22Rv1 (cell line): ENCODE data around the gene PNMA6F.

ENCODE experiments used
- H3K27ac ChIP-seq: fragments of 450-650 bp; 2 replicates; pipeline ENCODE4 v1.5.1; 2017
- ZFX ChIP-seq: fragments of 450-650 bp; IDR thresholded peaks from 2 replicates; pipeline ENCODE4 v1.6.1; 2017; ENCODE audit warnings: antibody characterized with exemption, borderline replicate concordance
- TF ChIP-seq, protein P1 (sequence below): fragments of 450-650 bp; IDR thresholded peaks from 2 replicates; pipeline ENCODE4 v1.5.1; 2017; ENCODE audit warnings: mild to moderate bottlenecking

Gene PNMA6F

DNA sequence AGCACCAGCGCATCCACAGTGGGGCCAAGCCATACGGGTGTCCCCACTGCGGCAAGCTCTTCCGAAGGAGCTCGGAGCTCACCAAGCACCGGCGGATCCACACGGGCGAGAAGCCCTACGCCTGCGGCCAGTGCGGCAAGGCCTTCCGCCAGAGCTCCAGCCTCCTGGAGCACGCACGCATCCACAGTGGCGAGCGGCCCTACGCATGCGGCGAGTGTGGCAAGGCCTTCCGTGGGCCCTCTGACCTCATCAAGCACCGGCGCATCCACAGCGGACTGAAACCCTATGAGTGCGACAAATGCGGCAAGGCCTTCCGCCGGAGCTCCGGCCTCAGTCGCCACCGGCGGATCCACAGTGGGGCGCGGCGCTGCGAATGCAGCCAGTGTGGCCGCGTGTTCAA is 26.0 kb upstream of the PNMA6F start:
- no peak overlapping the region for H3K27ac ChIP-seq
- TF ChIP-seq, protein P1, sequence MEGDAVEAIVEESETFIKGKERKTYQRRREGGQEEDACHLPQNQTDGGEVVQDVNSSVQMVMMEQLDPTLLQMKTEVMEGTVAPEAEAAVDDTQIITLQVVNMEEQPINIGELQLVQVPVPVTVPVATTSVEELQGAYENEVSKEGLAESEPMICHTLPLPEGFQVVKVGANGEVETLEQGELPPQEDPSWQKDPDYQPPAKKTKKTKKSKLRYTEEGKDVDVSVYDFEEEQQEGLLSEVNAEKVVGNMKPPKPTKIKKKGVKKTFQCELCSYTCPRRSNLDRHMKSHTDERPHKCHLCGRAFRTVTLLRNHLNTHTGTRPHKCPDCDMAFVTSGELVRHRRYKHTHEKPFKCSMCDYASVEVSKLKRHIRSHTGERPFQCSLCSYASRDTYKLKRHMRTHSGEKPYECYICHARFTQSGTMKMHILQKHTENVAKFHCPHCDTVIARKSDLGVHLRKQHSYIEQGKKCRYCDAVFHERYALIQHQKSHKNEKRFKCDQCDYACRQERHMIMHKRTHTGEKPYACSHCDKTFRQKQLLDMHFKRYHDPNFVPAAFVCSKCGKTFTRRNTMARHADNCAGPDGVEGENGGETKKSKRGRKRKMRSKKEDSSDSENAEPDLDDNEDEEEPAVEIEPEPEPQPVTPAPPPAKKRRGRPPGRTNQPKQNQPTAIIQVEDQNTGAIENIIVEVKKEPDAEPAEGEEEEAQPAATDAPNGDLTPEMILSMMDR = no peak
- no peak for TF ChIP-seq ZFX

DNA sequence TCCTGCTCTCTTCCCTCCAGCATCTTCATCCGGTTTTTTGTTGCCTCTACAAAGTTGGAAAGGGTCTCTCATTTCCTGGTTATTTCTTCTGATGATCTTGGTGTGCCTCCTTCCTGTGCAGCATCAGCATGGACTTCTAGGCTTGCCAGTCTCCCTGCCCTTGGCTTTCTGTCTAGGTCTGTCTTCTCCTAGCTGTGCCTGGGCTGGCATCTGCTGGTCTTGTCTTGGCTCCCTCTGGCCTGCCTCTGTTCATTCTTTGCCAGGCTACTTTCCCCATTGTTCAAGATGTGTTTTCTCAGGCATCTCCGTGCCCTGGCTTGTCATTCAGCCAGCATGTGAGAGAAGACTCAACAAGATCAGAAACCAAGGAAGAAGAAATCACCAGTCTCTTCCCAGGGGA is 22.1 kb upstream of the PNMA6F start:
- TF ChIP-seq, protein P1 = no peak
- no peak for TF ChIP-seq ZFX
- no peak overlapping the region for H3K27ac ChIP-seq

DNA sequence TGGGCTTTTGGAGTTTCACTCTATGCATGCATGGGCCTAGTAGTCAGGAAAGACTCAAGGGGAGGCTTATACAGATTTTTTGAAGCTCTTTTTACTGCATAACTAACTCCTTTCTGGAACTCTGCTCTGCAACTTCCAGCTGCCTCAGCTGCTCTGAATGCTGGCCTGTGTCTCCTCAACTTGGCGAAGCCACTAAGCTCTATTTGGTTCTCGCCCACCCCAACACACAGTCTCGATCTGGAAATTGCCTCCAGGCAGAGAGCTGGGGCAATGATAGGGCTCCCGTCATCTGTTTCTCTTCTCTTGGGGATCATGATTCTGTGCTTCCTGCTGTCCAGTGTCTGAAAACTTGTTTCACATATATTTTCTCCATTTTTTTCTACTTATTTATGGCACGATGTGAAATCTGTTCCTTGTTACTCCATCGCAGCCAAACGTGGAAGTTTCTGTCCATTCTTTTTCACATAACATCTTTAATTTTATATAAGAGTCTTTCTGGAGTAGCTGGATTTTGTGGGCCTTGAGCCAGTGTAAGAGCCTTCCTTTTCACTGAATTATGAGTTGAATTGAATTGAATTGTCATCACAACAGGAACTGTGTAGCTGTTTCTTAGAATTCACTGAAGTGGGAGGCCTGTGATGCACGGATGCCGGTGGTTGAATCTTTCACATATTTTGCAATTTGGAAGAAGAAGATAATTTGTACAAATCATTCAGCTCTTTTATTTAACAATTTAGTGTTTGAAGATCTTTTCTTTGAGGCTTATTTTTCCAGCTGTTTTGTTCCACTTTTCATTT is 21.4 kb upstream of the PNMA6F start:
- TF ChIP-seq, protein P1 = no peak
- TF ChIP-seq ZFX = no peak
- no peak overlapping the region for H3K27ac ChIP-seq

DNA sequence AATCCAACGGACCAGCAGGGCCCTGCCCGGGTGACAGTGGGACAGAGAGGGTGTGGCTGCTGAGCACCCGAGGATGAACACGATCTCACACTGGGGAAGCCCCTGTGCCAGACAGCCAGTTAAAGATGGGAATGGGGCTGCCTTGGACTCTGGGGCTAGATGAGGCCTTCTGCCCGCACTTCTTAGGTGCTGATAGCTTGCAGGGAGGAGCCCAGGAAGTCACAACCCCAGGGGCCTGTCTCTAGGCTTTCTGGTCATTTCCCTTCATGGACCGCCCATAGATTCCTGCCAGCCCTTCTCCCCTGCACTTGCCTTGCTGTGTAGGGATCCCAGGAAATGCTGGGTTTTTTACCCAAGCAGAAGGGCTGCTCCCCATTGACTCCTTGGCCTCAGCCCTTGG is 18.5 kb upstream of the PNMA6F start:
- H3K27ac ChIP-seq = no peak overlapping the region
- TF ChIP-seq ZFX = no peak
- TF ChIP-seq, protein P1 = no peak

DNA sequence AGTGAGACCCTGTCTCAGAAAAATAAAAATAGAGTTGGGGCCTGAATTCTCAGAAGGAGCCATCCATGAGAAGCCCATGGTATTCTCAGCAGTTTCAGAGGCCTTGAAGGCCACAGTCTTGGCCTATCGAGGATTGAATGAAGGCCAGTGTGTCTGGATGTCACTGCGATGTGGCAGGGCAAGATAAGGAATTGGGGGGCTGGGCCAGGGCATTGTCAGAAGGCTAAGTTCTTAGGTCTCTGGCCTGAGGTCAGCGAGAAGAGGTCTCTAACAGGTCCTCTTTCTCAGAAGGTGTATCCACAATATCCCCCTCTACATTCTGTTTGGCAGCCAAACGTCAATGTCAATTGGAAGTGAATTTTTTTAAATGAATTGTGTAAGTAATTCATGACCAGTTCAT is 18.1 kb upstream of the PNMA6F start:
- H3K27ac ChIP-seq = no peak overlapping the region
- TF ChIP-seq ZFX = no peak
- TF ChIP-seq, protein P1 = no peak

DNA sequence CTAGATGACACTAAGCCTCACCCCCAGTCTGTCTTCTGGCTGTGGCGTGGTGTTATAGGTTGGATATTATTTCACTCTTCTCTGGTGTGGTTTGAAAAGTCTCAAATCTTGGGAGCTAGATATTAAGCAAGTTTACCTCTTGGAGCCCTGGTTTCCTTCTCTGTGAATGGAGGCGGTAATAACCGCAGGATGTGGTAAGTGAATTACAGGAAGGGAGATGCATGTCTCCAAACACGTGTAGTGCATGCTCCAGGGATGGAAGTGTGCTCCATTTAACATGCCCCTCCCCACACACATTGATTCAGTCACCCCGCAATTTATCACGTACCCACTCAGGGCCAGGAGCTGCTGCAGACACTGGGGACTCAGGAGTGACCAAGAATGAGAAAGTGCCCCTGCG is 17.3 kb upstream of the PNMA6F start:
- no peak for TF ChIP-seq ZFX
- TF ChIP-seq, protein P1 = no peak
- H3K27ac ChIP-seq = no peak overlapping the region

DNA sequence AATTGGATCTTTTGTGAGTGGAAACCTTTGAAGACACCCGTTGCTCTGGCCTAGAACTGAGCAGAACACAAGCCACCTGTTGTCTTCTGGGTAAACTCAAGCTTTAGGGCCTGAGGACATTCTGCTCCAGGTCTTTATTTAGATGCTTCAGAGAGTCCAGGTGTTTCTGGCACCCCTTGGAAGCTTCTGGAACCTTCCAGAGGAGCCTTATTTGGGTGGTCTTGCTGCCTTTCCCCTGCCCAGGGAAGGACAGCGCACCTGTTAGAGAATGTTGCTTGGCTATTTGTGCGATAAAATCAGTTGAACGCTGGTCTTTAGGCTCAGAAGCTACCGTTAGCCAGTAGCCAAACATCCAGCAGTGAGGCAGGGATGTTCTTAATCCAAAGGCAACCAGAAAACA is 15.4 kb upstream of the PNMA6F start:
- TF ChIP-seq, protein P1 = no peak
- TF ChIP-seq ZFX = no peak
- no peak overlapping the region for H3K27ac ChIP-seq
